Spleen (tissue), 7 donors: ENCODE results near the gene LMOD1.
A peak's percentile ranks its signal among the peaks of the same experiment; 100 is the strongest.

ENCODE experiments used
- CTCF ChIP-seq, 11 experiments: fragments of 200-600 bp in 7 of 11; fragments of 450-650 bp in 4 of 11; sonication (generic) in 4 of 11; IDR thresholded peaks in 8 of 11; conservative IDR thresholded peaks in 3 of 11; 1 replicate in 7 of 11; 2 replicates in 4 of 11; pipeline versions ENCODE4 v1.4.0 to v1.8.0; 2016 to 2021; ENCODE audit warnings: antibody characterized with exemption in 11 of 11, inconsistent platforms in 4 of 11, mild to moderate bottlenecking in 1 of 11
- POLR2A ChIP-seq, 3 donors: fragments of 450-650 bp; IDR thresholded peaks; one replicate each; pipeline ENCODE4 v1.5.1; 2017; ENCODE audit warnings: antibody characterized with exemption in 3 of 3, mild to moderate bottlenecking in 1 of 3
- POLR2AphosphoS5 ChIP-seq, 3 donors: sonication (generic); formaldehyde crosslinking; IDR thresholded peaks; one replicate each; pipeline ENCODE4 v1.5.1; 2017; ENCODE audit warnings: antibody characterized with exemption in 3 of 3
- donor health status: DM: no; HTN: no; CAD: no; lungs with moderate emphysema.
- donor health status: DM: no; HTN: no; CAD: no.
- donor health status: DM: no; HTN: no; CAD: no.

- TF ChIP-seq POLR2A (IDR thresholded peaks at IDR 0.05) (no peak), POLR2AphosphoS5 (IDR thresholded peaks at IDR 0.05) (peak in 1 of 3 donors; percentile 22), CTCF (IDR thresholded peaks at IDR 0.05 in 8 of 11, conservative IDR thresholded peaks at IDR 0.05 in 3 of 11) (no peak)
Measured at GRCh38 chr1:201912832-201913231, 33.5 kb downstream of the LMOD1 start.
